Keratinocyte (primary cell): ENCODE data around the gene SNU13.

Experiments used
- CTCF ChIP-seq, 3 experiments: IDR thresholded peaks in 1 of 3; conservative IDR thresholded peaks in 1 of 3; optimal IDR thresholded peaks in 1 of 3; 2 replicates in 2 of 3; 3 replicates in 1 of 3; pipeline versions ENCODE3 to v1.5.1; 2011; ENCODE audit warnings: low read length in 3 of 3, mild to moderate bottlenecking in 3 of 3, moderate library complexity in 2 of 3, control low read depth in 1 of 3, inconsistent platforms in 1 of 3; ENCODE audit not compliant: insufficient read depth in 2 of 3; ENCODE audit errors: extremely low read depth in 1 of 3
- EZH2 ChIP-seq: IDR thresholded peaks from one replicate; pipeline ENCODE4 v1.6.1; 2012; ENCODE audit warnings: inconsistent platforms, mild to moderate bottlenecking, low read length, moderate library complexity

GRCh38 chr22:41672780-41673509 lies 15.7 kb downstream of the SNU13 start:
- TF ChIP-seq CTCF (optimal IDR thresholded peaks at IDR 0.05 in 1 of 3, IDR thresholded peaks at IDR 0.05 in 1 of 3, conservative IDR thresholded peaks at IDR 0.05 in 1 of 3; ENCODE audit: extremely low read depth in 1 of 3, insufficient read depth in 2 of 3, low read length in 3 of 3) (peak; percentile 14 to 46 (median 33)), EZH2 (no peak)
